Bladder microvascular endothelial cell (primary cell): ENCODE results near the gene ZNF892. TPM values are rescaled to one million over a fixed set of nuclear protein-coding genes. Genes with fewer than 3 reads are reported as not detected.

Experiments used
- total RNA-seq: library from RNA; depleted of rRNA; stranded (reverse); fragments of >200 nt; gene quantifications from 2 replicates; pipeline ENCODE4 v1.2.3, GENCODE V29; 2014

The ZNF892 gene
- 3.6 and 7.7 TPM in 2 replicates for total RNA-seq

GRCh38 chr2:95207111-95207961, at the start of gene ZNF892:
TSS of gene ZNF892 (plus strand) at chr2:95207521. CDS start at chr2:95207816, 295 bp downstream.

GRCh38 chr2:95159690-95160449, 47.5 kb upstream of the ZNF892 start, which contains the start of gene ZNF514:
TSS of gene ZNF514 (minus strand) at chr2:95159848. CDS start at chr2:95153253, 6,595 bp downstream.

GRCh38 chr2:95165371-95166064, 41.8 kb upstream of the ZNF892 start, which contains the start of gene ZNF2:
TSS of gene ZNF2 (plus strand) at chr2:95165809. CDS start at chr2:95176227, 10,418 bp downstream.

Other genes starting within 250 kb of the ZNF892 start
- not detected in 2 replicates for gene MAL, start 181.8 kb upstream of the ZNF892 start, total RNA-seq
- gene MRPS5, start 85.7 kb upstream of the ZNF892 start, total RNA-seq, result 48.9 and 63.8 TPM in 2 replicates
- gene ZNF514, start 47.7 kb upstream of the ZNF892 start, total RNA-seq, result 6.3 and 11.2 TPM in 2 replicates
- gene ZNF2, start 41.7 kb upstream of the ZNF892 start, total RNA-seq, result 6.0 and 9.5 TPM in 2 replicates
- 0.44 TPM in 1 of 2 replicates, not detected in the other for gene PROM2, start 66.9 kb downstream of the ZNF892 start, total RNA-seq
- gene KCNIP3, start 89.8 kb downstream of the ZNF892 start, total RNA-seq, result under 0.01 and 0.06 TPM in 2 replicates
- gene FAHD2A, start 195.2 kb downstream of the ZNF892 start, total RNA-seq, result 22.5 and 29.6 TPM in 2 replicates